Left ventricle myocardium inferior (tissue), 1 donor: ENCODE measurements around the gene SEMA6A. TPM values are rescaled to one million over a fixed set of nuclear protein-coding genes. Genes with fewer than 3 reads are reported as not detected.

ENCODE experiments used
- DNase-seq: peaks from one replicate; pipeline ENCODE4 v3.0.0-alpha.2; 2020
- H3K27ac ChIP-seq: fragments of 200-600 bp; replicated peaks from 2 replicates; pipeline ENCODE4 v1.8.0; 2021
- H3K27me3 ChIP-seq: fragments of 200-600 bp; 2 replicates; pipeline ENCODE4 v1.8.0; 2021; ENCODE audit warnings: low read depth
- H3K36me3 ChIP-seq: fragments of 200-600 bp; 2 replicates; pipeline ENCODE4 v1.8.0; 2021
- H3K4me1 ChIP-seq: fragments of 200-600 bp; 2 replicates; pipeline ENCODE4 v1.8.0; 2021
- H3K4me3 ChIP-seq: fragments of 200-600 bp; 2 replicates; pipeline ENCODE4 v1.8.0; 2021; ENCODE audit warnings: mild to moderate bottlenecking, moderate library complexity
- H3K9me3 ChIP-seq: fragments of 200-600 bp; replicated peaks from 2 replicates; pipeline ENCODE4 v1.8.0; 2021
- intact Hi-C: fragments of 100-400 bp; cut with micrococcal nuclease; formaldehyde crosslinking; loops from one replicate; pipeline ENCODE4 v1.11.0; 2022
- total RNA-seq: library from RNA; stranded (reverse); fragmentation: NEBNext Ultra II Directional; extraction: Animal tissue kit (Norgen Biotek cat#: 25700); gene quantifications from one replicate; pipeline ENCODE4 v1.2.1, GENCODE V29; 2021
- TF ChIP-seq, protein P1 (sequence below): fragments of 200-600 bp; IDR thresholded peaks from 2 replicates; pipeline ENCODE4 v1.8.0; 2021; ENCODE audit warnings: antibody characterized with exemption, mild to moderate bottlenecking, borderline replicate concordance
- donor health status: DM: no; HTN: yes; CAD: no; lungs with severe emphysema.

SEMA6A gene
- total RNA-seq, 1 donor from 2014 or later: 6.3 TPM

DNA sequence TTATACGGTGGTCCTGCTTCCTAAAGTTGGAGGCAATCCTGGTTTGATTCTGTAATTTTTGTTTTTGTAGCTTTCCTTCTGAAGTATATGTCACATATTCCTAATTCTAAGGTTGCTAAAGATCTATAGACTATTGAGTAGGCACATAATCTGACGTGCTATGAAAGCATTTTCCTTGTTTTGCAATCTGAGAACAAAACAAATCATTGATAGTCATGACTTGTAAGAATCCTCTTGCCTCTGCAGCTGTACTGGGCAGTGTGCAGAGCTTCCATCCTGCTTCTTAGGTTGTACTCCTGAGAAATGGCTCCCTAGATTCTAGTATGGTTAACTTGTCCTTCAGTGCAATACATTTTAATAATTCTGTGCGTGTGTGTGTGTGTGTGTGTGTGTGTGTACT, 35.4 kb downstream of the SEMA6A start:
- no peak overlapping the region for H3K27ac ChIP-seq
- peaks cover 33% of the 10 kb centered on the region for H3K4me1 ChIP-seq
- intact Hi-C loops: no loop called here
- H3K4me3 ChIP-seq: no peak overlapping the region
- DNase-seq: no peak
- peaks cover 3% of the 10 kb centered on the region for H3K9me3 ChIP-seq
- no peaks in the 10 kb centered on the region for H3K36me3 ChIP-seq
- no peaks in the 10 kb centered on the region for H3K27me3 ChIP-seq
- TF ChIP-seq, protein P1, sequence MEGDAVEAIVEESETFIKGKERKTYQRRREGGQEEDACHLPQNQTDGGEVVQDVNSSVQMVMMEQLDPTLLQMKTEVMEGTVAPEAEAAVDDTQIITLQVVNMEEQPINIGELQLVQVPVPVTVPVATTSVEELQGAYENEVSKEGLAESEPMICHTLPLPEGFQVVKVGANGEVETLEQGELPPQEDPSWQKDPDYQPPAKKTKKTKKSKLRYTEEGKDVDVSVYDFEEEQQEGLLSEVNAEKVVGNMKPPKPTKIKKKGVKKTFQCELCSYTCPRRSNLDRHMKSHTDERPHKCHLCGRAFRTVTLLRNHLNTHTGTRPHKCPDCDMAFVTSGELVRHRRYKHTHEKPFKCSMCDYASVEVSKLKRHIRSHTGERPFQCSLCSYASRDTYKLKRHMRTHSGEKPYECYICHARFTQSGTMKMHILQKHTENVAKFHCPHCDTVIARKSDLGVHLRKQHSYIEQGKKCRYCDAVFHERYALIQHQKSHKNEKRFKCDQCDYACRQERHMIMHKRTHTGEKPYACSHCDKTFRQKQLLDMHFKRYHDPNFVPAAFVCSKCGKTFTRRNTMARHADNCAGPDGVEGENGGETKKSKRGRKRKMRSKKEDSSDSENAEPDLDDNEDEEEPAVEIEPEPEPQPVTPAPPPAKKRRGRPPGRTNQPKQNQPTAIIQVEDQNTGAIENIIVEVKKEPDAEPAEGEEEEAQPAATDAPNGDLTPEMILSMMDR: no peak

DNA sequence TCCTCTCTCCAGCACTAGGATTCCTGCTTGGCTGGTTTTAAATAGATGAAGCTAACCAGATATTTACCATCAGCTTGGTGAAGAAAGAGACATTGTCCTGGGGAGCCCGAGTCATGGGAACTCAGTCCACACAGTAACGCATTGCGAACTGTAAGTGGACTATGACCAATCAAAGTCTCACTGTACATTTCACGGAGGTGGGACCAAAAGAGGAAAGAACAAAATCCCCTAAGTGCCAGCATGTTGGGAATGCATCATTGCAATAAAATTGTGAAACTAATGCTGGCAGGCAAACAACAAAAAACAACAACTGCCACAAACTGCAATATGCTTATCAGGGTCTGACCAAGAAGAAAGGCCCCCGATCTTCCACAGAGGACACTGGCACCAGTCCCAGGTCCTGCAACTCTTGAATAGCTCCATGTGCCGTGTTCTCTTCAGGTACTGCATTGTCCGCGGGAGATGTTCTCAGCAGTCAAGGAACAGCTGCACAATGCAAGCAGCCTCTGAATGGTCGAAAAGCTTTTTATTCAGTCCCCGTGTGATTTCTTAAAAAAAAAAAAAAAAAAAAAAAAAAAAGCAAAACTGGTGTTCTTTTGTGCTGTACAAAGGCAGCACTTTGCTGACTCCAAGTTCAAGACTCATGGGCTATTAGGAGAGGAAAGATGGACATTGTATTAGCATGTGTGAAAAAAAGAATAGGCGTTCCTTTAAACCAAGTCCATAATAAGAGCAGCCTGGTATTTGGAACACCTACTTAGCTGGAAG, 38.1 kb downstream of the SEMA6A start:
- intact Hi-C loops: no loop called here
- no peak for DNase-seq
- TF ChIP-seq, protein P1: no peak
- Histone ChIP-seq H3K27me3 (no peaks in the 10 kb centered on the region), H3K27ac (no peak overlapping the region), H3K4me3 (no peak overlapping the region), H3K4me1 (peaks cover 43% of the 10 kb centered on the region), H3K36me3 (no peaks in the 10 kb centered on the region), H3K9me3 (no peaks in the 10 kb centered on the region)

DNA sequence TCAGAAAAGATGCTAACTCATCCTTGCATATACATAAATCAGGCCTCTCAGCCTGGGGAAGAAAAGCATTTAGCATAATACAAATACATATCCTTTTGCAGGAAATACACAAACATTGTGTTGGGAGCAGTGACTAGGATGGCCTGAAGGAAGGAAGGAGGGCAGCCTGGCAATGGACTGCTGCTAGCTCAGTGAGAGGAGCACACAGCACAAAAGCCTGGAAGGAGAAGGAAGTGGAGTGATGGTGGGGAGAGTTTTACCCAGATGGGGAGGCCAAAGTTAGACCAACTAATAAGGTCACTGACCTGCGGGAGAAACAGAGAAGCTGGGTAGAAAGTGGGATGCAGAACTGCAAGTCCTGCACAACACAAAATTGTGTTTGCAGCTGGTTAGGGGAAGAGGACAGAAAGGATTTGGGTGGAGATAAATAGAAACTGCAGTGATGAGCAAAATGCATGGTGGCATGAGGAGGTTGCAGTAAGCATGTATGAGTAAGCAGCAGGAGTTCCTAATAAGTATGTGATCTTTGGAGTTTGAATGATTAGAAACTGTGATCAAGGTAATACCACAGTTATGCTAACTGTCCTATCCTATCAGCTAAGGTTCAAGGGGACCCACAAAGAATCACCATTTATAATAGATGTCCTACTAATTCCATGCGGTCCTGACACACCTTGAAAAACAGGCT, 39.5 kb downstream of the SEMA6A start:
- DNase-seq: no peak
- H3K36me3 ChIP-seq: no peaks in the 10 kb centered on the region
- intact Hi-C loops: no loop called here
- TF ChIP-seq, protein P1: no peak
- H3K27me3 ChIP-seq: no peaks in the 10 kb centered on the region
- H3K4me1 ChIP-seq: peaks cover 45% of the 10 kb centered on the region
- H3K27ac ChIP-seq: no peak overlapping the region
- H3K4me3 ChIP-seq: no peak overlapping the region
- H3K9me3 ChIP-seq: no peaks in the 10 kb centered on the region

DNA sequence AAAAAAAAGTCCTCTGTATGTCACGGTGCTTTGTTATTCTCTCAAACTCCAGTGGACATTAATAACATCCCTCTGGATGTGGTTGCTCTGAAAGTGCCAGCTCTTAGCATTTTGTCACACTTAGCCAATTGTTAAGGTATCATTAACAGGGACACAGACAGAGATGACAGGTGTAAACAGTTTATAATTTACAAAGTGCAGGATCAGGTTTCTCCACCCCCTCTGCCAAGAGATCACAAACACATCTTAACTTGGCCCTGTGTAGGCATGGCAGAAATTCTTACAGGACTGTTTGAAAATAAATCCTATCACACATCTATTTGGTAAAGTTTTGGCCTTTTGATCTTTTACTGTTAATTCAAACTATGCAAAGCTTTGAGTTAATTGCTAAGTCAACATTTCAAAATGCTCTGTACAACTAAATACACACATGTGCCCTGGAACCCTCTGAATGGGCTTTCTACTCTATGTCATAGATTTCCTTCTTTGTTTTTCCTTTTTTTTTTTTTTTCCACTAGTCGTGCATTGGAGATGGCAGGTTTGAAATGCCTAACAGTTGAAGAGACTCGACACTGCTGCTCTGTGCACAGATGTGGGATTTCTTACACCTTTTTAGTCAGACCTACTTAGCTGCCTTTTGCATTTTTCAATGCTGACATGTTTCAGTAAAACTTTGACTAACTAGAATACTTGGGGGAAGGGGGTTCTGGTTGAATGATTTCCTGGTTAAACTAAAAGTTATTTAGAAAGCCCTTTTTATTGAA, 41.7 kb downstream of the SEMA6A start:
- Histone ChIP-seq H3K27me3 (no peaks in the 10 kb centered on the region), H3K4me1 (peaks cover 67% of the 10 kb centered on the region), H3K36me3 (no peaks in the 10 kb centered on the region), H3K9me3 (no peaks in the 10 kb centered on the region), H3K4me3 (no peak overlapping the region), H3K27ac (no peak overlapping the region)
- TF ChIP-seq, protein P1: no peak
- DNase-seq: no peak
- intact Hi-C loops: no loop called here

DNA sequence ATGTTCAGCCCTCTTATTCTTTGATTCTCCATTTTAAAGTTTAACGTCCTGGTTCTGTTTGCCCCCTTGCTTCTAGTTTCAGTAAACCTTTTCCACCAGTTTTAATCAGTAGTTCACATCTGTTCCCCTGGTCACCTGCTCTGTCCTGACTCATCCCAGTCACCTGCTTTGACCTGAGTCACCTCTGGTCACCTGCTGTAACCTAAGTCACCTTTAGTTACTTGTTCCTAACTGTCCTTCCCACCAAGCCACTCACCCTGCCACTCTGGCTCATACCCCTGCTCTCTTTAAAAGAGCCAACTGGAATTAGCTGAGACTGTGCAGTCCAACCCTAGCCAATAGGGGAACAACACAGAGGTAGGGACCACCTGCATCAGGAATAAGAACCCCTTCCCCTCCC, 43.0 kb downstream of the SEMA6A start:
- H3K27ac ChIP-seq: no peak overlapping the region
- TF ChIP-seq, protein P1: no peak
- intact Hi-C loops: no loop called here
- H3K36me3 ChIP-seq: no peaks in the 10 kb centered on the region
- DNase-seq: no peak
- no peaks in the 10 kb centered on the region for H3K27me3 ChIP-seq
- H3K9me3 ChIP-seq: no peaks in the 10 kb centered on the region
- H3K4me3 ChIP-seq: no peak overlapping the region
- H3K4me1 ChIP-seq: peaks cover 60% of the 10 kb centered on the region
